Upper lobe of left lung (tissue), 6 donors: Measurements from ENCODE around the gene PCDHA6. TPM values are rescaled to one million over a fixed set of nuclear protein-coding genes. Genes with fewer than 3 reads are reported as not detected.
"Not testable (repeated sequence)": the region's sequence is repeated elsewhere in the genome, so short reads cannot be mapped to it uniquely, and the experiment has no call there.

Source experiments
- ATAC-seq, 2 donors: fragments of 200-7000 bp; cut with Tn5 transposase; one replicate each; pipeline ENCODE4 v1.9.1; 2022; ENCODE audit warnings: mild to moderate bottlenecking in 2 of 2, moderate library complexity in 2 of 2; ENCODE audit not compliant: low FRiP score in 2 of 2
- DNase-seq, 2 donors: peaks; one replicate each; pipeline ENCODE4 v3.0.0-alpha.2; 2019 to 2020
- H3K27ac ChIP-seq, 4 donors: fragments of 200-600 bp; sonication (generic); one replicate each; pipeline ENCODE4 v1.5.1; 2016 to 2019
- H3K27me3 ChIP-seq, 4 donors: fragments of 200-600 bp; sonication (generic); one replicate each; pipeline ENCODE4 v1.5.1; 2017 to 2019
- H3K36me3 ChIP-seq, 4 donors: fragments of 200-600 bp; sonication (generic); one replicate each; pipeline ENCODE4 v1.5.1; 2016 to 2019
- H3K4me1 ChIP-seq, 4 donors: fragments of 200-600 bp; sonication (generic); one replicate each; pipeline ENCODE4 v1.5.1; 2018 to 2019
- H3K4me3 ChIP-seq, 4 donors: fragments of 200-600 bp; sonication (generic); one replicate each; pipeline ENCODE4 v1.5.1; 2017 to 2019; ENCODE audit warnings: mild to moderate bottlenecking in 2 of 4, moderate library complexity in 1 of 4
- H3K9me3 ChIP-seq, 4 donors: fragments of 200-600 bp; sonication (generic); one replicate each; pipeline ENCODE4 v1.5.1; 2018 to 2019
- EP300 ChIP-seq, 4 donors: sonication (generic); formaldehyde crosslinking; IDR thresholded peaks; one replicate each; pipeline ENCODE4 v1.5.1; 2017; ENCODE audit warnings: antibody characterized with exemption in 4 of 4, control low read depth in 2 of 4
- POLR2A ChIP-seq, 4 donors: fragments of 450-650 bp; IDR thresholded peaks; one replicate each; pipeline ENCODE4 v1.5.1; 2016 to 2017; ENCODE audit warnings: antibody characterized with exemption in 4 of 4, mild to moderate bottlenecking in 2 of 4
- POLR2AphosphoS5 ChIP-seq, 2 donors: sonication (generic); formaldehyde crosslinking; IDR thresholded peaks; one replicate each; pipeline ENCODE4 v1.5.1; 2017; ENCODE audit warnings: antibody characterized with exemption in 2 of 2
- WGBS, 2 donors: methylation state at CpG; one replicate each; pipeline ENCODE4 v1.1.5; 2017 to 2018; 5-methylcytosine and 5-hydroxymethylcytosine counted together
- total RNA-seq, 6 donors: library from RNA; depleted of rRNA in 4 of 6; stranded (reverse); fragments of >200 nt in 4 of 6; gene quantifications; one replicate each; pipeline versions ENCODE4 v1.1.0 to v1.2.1, GENCODE V29; 2016 to 2021
- TF ChIP-seq, protein P1 (sequence below), 6 experiments: fragments of 450-650 bp in 4 of 6; fragments of 200-600 bp in 2 of 6; sonication (generic) in 2 of 6; IDR thresholded peaks; one replicate each; pipeline ENCODE4 v1.5.1; 2016 to 2019; ENCODE audit warnings: antibody characterized with exemption in 6 of 6
- donor health status: DM: no; HTN: no; CAD: no; lungs with moderate emphysema.
- donor health status: DM: no; HTN: yes; CAD: no; lungs with severe emphysema.

The PCDHA6 gene
- total RNA-seq, 6 donors from 2014 or later, result 0.44 to 2.1 (median 0.63) TPM

- Histone ChIP-seq H3K4me3 (no peak overlapping the region), H3K9me3 (peaks cover 30 to 77% (median 69%) of the 10 kb centered on the region in 4 donors), H3K4me1 (no peaks in the 10 kb centered on the region), H3K36me3 (no peaks in the 10 kb centered on the region), H3K27me3 (no peaks in the 10 kb centered on the region), H3K27ac (no peak overlapping the region)
- DNase-seq, result no peak
- TF ChIP-seq POLR2A (IDR thresholded peaks at IDR 0.05), result no peak
- TF ChIP-seq, protein P1, sequence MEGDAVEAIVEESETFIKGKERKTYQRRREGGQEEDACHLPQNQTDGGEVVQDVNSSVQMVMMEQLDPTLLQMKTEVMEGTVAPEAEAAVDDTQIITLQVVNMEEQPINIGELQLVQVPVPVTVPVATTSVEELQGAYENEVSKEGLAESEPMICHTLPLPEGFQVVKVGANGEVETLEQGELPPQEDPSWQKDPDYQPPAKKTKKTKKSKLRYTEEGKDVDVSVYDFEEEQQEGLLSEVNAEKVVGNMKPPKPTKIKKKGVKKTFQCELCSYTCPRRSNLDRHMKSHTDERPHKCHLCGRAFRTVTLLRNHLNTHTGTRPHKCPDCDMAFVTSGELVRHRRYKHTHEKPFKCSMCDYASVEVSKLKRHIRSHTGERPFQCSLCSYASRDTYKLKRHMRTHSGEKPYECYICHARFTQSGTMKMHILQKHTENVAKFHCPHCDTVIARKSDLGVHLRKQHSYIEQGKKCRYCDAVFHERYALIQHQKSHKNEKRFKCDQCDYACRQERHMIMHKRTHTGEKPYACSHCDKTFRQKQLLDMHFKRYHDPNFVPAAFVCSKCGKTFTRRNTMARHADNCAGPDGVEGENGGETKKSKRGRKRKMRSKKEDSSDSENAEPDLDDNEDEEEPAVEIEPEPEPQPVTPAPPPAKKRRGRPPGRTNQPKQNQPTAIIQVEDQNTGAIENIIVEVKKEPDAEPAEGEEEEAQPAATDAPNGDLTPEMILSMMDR (IDR thresholded peaks at IDR 0.05), result no peak
- no peak for TF ChIP-seq EP300 (IDR thresholded peaks at IDR 0.05)
- TF ChIP-seq POLR2AphosphoS5 (IDR thresholded peaks at IDR 0.05), result no peak
- 22 to 43% methylated on average over 2 of the region's 2 CpGs for WGBS, 2 donors
- no peak for ATAC-seq
Observed at GRCh38 chr5:140791089-140791488, 36.7 kb upstream of the PCDHA6 start.

DNA sequence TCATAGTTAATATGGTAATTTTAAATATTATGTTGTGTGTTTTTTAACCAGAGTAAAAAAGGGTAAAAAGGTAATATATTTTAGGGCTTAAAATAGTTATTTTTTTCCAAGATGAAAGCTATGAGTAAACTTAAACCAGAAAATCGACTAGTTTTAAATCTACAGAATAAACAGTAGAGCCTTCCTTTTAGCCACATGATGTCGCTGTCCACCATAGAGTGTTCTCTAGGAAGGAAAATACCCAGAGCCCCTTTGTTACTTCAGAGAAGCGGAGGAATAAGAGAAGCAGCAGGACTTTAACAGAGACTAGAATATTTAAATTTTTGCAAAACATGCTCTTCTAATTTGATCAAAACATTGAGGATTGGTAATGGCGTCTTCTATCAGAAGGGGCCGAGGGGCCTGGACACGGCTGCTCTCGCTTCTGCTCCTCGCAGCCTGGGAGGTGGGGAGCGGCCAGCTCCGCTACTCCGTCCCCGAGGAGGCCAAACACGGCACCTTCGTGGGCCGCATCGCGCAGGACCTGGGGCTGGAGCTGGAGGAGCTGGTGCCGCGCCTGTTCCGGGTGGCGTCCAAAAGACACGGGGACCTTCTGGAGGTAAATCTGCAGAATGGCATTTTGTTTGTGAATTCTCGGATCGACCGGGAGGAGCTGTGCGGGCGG, 33.0 kb upstream of the PCDHA6 start, which contains the start of gene PCDHA2:
Gene PCDHA2, plus strand, starts transcription at position 258 of the 664 bp plus-strand sequence.
- Histone ChIP-seq H3K9me3 (peaks cover 7 to 56% (median 49%) of the 10 kb centered on the region in 4 donors), H3K4me1 (no peaks in the 10 kb centered on the region), H3K4me3 (peak within 1 kb of the TSS in 3 of 4 donors; percentile 24 to 33 (median 25)), H3K27ac (no peak within 1 kb of the TSS), H3K36me3 (no peaks in the 10 kb centered on the region), H3K27me3 (no peaks in the 10 kb centered on the region)
- DNase-seq, result peak in 1 of 2 donors; percentile 56
- 18 to 20% methylated on average over 8 to 27 of the region's 27 CpGs for WGBS, 2 donors
- no peak for ATAC-seq
- no peak for TF ChIP-seq POLR2A (IDR thresholded peaks at IDR 0.05)
- no peak for TF ChIP-seq EP300 (IDR thresholded peaks at IDR 0.05)
- TF ChIP-seq, protein P1 (IDR thresholded peaks at IDR 0.05), result no peak
- no peak for TF ChIP-seq POLR2AphosphoS5 (IDR thresholded peaks at IDR 0.05)

- 20 to 29% methylated on average over 14 to 15 of the region's 15 CpGs for WGBS, 2 donors
- Histone ChIP-seq H3K27ac (no peak overlapping the region), H3K4me1 (no peaks in the 10 kb centered on the region), H3K36me3 (no peaks in the 10 kb centered on the region), H3K27me3 (no peaks in the 10 kb centered on the region), H3K4me3 (peak overlapping the region in 3 of 4 donors; percentile 24 to 33 (median 25)), H3K9me3 (peaks cover 7 to 51% (median 47%) of the 10 kb centered on the region in 4 donors)
- TF ChIP-seq, protein P1 (IDR thresholded peaks at IDR 0.05), result no peak
- TF ChIP-seq POLR2A (IDR thresholded peaks at IDR 0.05) (no peak), POLR2AphosphoS5 (IDR thresholded peaks at IDR 0.05) (no peak), EP300 (IDR thresholded peaks at IDR 0.05) (no peak)
- ATAC-seq (no peak), DNase-seq (no peak)
Observed at GRCh38 chr5:140795259-140795641, 32.5 kb upstream of the PCDHA6 start.

GRCh38 chr5:140796072-140796717, 31.6 kb upstream of the PCDHA6 start:
- H3K4me3 ChIP-seq, H3K4me1 ChIP-seq, H3K27me3 ChIP-seq, ATAC-seq, H3K36me3 ChIP-seq, H3K27ac ChIP-seq: not testable (repeated sequence)
- peak in 1 of 2 donors; percentile 82 for DNase-seq
- H3K9me3 ChIP-seq, result peaks cover 7 to 53% (median 50%) of the 10 kb centered on the region in 4 donors
- 59 to 64% methylated on average over 70 to 71 of the region's 72 CpGs for WGBS, 2 donors

GRCh38 chr5:140796718-140797095, 31.1 kb upstream of the PCDHA6 start:
- no peak for TF ChIP-seq POLR2AphosphoS5 (IDR thresholded peaks at IDR 0.05)
- TF ChIP-seq, protein P1 (IDR thresholded peaks at IDR 0.05), result no peak
- no peak for TF ChIP-seq EP300 (IDR thresholded peaks at IDR 0.05)
- TF ChIP-seq POLR2A (IDR thresholded peaks at IDR 0.05), result no peak
- WGBS, 2 donors, result 55 to 63% methylated on average over 23 to 39 of the region's 39 CpGs
- Histone ChIP-seq H3K4me1 (no peaks in the 10 kb centered on the region), H3K9me3 (peaks cover 7 to 58% (median 55%) of the 10 kb centered on the region in 4 donors), H3K4me3 (no peak overlapping the region), H3K27ac (no peak overlapping the region), H3K36me3 (no peaks in the 10 kb centered on the region), H3K27me3 (no peaks in the 10 kb centered on the region)
- DNase-seq (peak in 1 of 2 donors; percentile 72), ATAC-seq (peak in 1 of 2 donors; percentile 51)
